Activated CD8-positive, alpha-beta T cell treated with anti-CD3 and anti-CD28 coated beads for 36 hours (primary cell): ENCODE measurements around the gene PROM2. TPM values are rescaled to one million over a fixed set of nuclear protein-coding genes. Genes with fewer than 3 reads are reported as not detected.

Experiments
- ATAC-seq: fragments of 200-7000 bp; cut with Tn5 transposase; one replicate; pipeline ENCODE4 v1.10.0; 2021; ENCODE audit warnings: mild to moderate bottlenecking, moderate library complexity
- CTCF ChIA-PET: fragments of 350-600 bp; sonication (Branson Sonifier 250); formaldehyde crosslinking; loops from one replicate; lab custom pipeline; 2021; ENCODE audit warnings: antibody characterized with exemption; lab: Charles Lee
- POLR2A ChIA-PET: fragments of 350-600 bp; sonication (Branson Sonifier 250); formaldehyde crosslinking; loops from one replicate; lab custom pipeline; 2021; ENCODE audit warnings: antibody characterized with exemption; lab: Charles Lee
- DNase-seq: peaks from one replicate; pipeline ENCODE4 v3.0.0-alpha.2; 2020
- H3K27ac Mint-ChIP-seq: one replicate; pipeline ENCODE4 v1.8.0; 2021; ENCODE audit warnings: mild to moderate bottlenecking, mixed read lengths
- H3K27me3 Mint-ChIP-seq: one replicate; pipeline ENCODE4 v1.8.0; 2021; ENCODE audit warnings: mixed read lengths
- H3K36me3 Mint-ChIP-seq: one replicate; pipeline ENCODE4 v1.8.0; 2021; ENCODE audit warnings: low read depth, mixed read lengths
- H3K4me1 Mint-ChIP-seq: one replicate; pipeline ENCODE4 v1.8.0; 2021; ENCODE audit warnings: low read depth, mixed read lengths
- H3K4me3 Mint-ChIP-seq: one replicate; pipeline ENCODE4 v1.8.0; 2021; ENCODE audit warnings: mild to moderate bottlenecking, moderate library complexity, mixed read lengths
- H3K9me3 Mint-ChIP-seq: one replicate; pipeline ENCODE4 v1.8.0; 2021; ENCODE audit warnings: mixed read lengths
- intact Hi-C: fragments of 100-400 bp; cut with micrococcal nuclease; formaldehyde crosslinking; loops from one replicate; pipeline ENCODE4 v1.10.0; 2022
- total RNA-seq, 2 experiments: library from RNA; stranded (reverse); gene quantifications; one replicate each; pipeline ENCODE4 v1.2.3, GENCODE V29; 2021
- TF ChIP-seq, protein P1 (sequence below): fragments of 200-600 bp; IDR thresholded peaks from one replicate; pipeline ENCODE4 v1.8.0; 2022; ENCODE audit warnings: antibody characterized with exemption, mild to moderate bottlenecking

PROM2 gene
- total RNA-seq, 2 experiments from 2014 or later, result 0.47 to 1.2 TPM

DNA sequence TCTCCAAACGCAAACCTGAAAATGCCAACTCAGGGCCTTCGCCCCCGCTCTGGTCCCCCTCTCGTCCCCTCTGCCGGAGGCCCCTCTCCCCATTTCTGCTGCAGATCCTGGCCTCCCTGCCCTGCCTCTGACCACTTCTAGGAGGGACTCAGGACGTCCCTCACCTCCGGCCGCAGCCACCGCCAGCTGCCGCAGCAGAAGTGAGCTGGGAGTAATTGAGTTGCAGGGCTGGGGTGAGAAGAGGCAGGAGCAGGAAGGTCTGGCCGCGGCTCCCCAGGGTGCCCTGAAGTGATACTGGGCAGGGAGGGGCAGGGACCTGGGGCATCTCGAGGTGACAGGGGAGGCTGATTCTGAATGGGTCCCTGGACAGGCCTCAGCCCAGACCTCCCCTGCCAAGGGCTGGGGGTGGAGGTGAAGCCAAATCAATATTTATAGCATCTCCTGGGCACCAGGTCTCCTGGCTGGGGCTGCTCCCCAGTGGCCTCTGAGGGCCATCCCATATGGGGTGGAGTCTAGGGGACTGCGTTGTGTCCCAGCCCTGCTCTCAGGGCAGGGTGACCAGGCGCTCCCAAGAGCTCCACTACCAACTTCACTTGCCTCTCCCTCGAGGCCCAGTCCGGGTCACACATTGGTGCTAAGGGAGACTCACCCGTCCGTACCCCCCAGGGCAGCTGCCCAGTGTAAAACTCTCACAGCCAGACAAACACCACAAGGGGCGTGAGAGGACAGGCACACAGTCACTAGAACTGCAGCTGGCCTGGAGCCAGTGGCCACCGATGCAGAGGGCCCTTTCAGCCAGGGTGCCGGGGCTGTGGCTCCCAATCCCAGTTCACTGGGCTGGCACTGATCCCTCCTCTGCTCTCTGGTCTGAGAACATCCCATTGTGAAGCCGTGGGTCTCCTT lies 55.9 kb downstream of the PROM2 start:
- intact Hi-C loops, result no loop called here
- no peaks in the 10 kb centered on the region for H3K27me3 Mint-ChIP-seq
- TF ChIP-seq, protein P1, sequence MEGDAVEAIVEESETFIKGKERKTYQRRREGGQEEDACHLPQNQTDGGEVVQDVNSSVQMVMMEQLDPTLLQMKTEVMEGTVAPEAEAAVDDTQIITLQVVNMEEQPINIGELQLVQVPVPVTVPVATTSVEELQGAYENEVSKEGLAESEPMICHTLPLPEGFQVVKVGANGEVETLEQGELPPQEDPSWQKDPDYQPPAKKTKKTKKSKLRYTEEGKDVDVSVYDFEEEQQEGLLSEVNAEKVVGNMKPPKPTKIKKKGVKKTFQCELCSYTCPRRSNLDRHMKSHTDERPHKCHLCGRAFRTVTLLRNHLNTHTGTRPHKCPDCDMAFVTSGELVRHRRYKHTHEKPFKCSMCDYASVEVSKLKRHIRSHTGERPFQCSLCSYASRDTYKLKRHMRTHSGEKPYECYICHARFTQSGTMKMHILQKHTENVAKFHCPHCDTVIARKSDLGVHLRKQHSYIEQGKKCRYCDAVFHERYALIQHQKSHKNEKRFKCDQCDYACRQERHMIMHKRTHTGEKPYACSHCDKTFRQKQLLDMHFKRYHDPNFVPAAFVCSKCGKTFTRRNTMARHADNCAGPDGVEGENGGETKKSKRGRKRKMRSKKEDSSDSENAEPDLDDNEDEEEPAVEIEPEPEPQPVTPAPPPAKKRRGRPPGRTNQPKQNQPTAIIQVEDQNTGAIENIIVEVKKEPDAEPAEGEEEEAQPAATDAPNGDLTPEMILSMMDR, result no peak
- H3K9me3 Mint-ChIP-seq, result no peaks in the 10 kb centered on the region
- no peaks in the 10 kb centered on the region for H3K36me3 Mint-ChIP-seq
- no peak for DNase-seq
- H3K4me1 Mint-ChIP-seq, result no peaks in the 10 kb centered on the region
- POLR2A ChIA-PET, result no interaction called here
- no peak overlapping the region for H3K4me3 Mint-ChIP-seq
- CTCF ChIA-PET, result no interaction called here
- H3K27ac Mint-ChIP-seq, result no peak overlapping the region
- no peak for ATAC-seq

DNA sequence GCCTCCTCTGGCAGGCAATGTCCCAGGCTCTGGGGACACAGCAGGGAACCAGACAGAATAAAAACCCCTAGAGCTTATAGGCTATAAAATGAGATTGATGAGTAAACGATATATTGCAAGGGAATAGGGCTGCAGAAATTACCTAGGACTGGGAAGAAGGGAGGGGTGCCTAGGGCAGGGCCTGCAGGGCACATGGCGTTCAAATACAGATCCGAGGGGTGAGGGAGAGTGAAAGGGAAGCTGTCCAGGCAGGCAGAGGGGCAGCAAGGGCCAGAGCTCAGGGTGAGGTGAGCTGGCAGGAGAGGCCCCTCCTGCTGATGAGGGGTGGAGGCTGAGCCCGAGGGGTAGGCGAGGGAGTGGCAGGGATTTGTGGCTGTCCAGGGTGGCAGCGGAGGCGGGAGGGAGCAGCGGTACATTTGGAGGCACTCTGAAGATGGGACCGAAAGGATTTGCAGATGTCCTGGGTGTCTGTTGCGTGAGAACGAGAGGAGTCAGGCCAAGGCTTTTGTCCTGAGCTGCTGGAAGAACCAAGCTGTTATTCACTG lies 56.6 kb downstream of the PROM2 start:
- no peaks in the 10 kb centered on the region for H3K4me1 Mint-ChIP-seq
- no peaks in the 10 kb centered on the region for H3K27me3 Mint-ChIP-seq
- DNase-seq, result no peak
- H3K9me3 Mint-ChIP-seq, result no peaks in the 10 kb centered on the region
- POLR2A ChIA-PET, result no interaction called here
- CTCF ChIA-PET, result interaction anchor here (1.2 kb wide), 1 partner anchor 14 kb away, joined by 4 read pairs; no protein-coding TSS in a partner anchor
- ATAC-seq, result no peak
- intact Hi-C loops, result no loop called here
- TF ChIP-seq, protein P1, result no peak
- H3K4me3 Mint-ChIP-seq, result no peak overlapping the region
- H3K27ac Mint-ChIP-seq, result no peak overlapping the region
- H3K36me3 Mint-ChIP-seq, result no peaks in the 10 kb centered on the region

DNA sequence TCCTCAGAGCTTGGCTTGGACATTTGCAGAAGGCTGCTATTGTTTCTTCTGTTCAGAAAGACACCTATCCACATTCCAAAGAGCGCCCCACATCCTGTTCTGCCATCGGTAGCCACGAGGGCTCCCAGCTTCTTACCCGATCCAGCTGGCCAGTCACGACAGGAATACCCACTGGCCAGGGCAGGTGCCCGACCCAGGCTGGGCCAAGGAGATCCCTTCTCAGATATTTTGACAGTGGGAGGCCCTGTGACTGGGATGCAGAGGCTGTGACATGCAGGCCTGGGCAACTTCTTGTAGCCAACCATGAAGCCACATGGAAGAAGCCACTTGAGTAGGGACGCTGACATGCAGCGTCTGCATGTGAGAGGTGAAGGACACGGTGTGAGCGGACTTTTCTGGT lies 57.4 kb downstream of the PROM2 start:
- CTCF ChIA-PET, result interaction anchor here (1.2 kb wide), 1 partner anchor 13 kb away, joined by 4 read pairs; no protein-coding TSS in a partner anchor
- no peaks in the 10 kb centered on the region for H3K27me3 Mint-ChIP-seq
- H3K36me3 Mint-ChIP-seq, result no peaks in the 10 kb centered on the region
- H3K4me1 Mint-ChIP-seq, result no peaks in the 10 kb centered on the region
- intact Hi-C loops, result no loop called here
- no peaks in the 10 kb centered on the region for H3K9me3 Mint-ChIP-seq
- H3K27ac Mint-ChIP-seq, result no peak overlapping the region
- POLR2A ChIA-PET, result no interaction called here
- no peak for ATAC-seq
- H3K4me3 Mint-ChIP-seq, result no peak overlapping the region
- no peak for DNase-seq
- TF ChIP-seq, protein P1, result no peak

DNA sequence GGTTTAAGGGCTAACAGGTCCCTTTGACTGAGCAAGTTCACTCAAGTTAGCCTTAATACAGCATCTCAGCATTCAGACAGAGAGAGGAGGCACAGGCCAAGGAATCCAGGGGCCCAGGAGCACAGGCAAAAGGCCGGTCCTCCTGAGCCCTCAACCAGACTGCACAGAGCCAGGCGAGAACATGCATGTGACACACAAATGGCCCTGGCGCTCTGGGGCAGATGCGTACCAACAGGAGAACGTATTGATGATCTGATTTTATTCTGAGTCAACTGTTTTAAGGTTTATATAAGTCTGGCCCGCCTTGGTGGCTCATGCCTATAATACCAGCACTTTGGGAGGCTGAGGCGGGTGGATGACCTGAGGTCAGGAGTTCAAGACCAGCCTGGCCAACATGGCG lies 57.8 kb downstream of the PROM2 start:
- H3K9me3 Mint-ChIP-seq, result no peaks in the 10 kb centered on the region
- no peak for ATAC-seq
- intact Hi-C loops, result no loop called here
- no peaks in the 10 kb centered on the region for H3K27me3 Mint-ChIP-seq
- no peaks in the 10 kb centered on the region for H3K4me1 Mint-ChIP-seq
- no peak overlapping the region for H3K4me3 Mint-ChIP-seq
- ChIA-PET POLR2A (no interaction called here), CTCF (interaction anchor here (1.2 kb wide), 1 partner anchor 13 kb away, joined by 4 read pairs; no protein-coding TSS in a partner anchor)
- DNase-seq, result no peak
- TF ChIP-seq, protein P1, result no peak
- no peak overlapping the region for H3K27ac Mint-ChIP-seq
- H3K36me3 Mint-ChIP-seq, result no peaks in the 10 kb centered on the region

DNA sequence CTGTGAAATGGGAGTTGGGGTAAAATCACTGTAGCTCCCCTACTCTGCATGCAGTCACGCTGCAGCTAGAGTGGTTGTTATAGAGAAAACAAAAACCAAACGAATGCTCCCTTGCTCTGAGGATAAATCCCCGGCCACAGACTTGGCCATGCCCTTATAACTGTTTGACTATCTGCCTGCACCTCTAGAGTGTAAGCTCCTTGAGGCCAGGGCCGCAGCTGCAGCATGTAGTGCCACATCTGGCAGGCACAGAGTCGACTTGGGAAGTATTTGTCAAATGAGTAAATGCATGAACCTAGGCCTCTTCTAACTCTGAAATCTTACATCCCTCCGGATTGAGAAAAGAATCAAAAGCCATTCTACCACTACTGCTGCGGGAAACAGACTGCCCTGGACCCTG lies 58.8 kb downstream of the PROM2 start:
- CTCF ChIA-PET, result interaction anchor here (3.3 kb wide), 1 partner anchor 12 kb away, joined by 11 read pairs; no protein-coding TSS in a partner anchor
- H3K27me3 Mint-ChIP-seq, result no peaks in the 10 kb centered on the region

More for the DNA sequence above, 58.8 kb downstream of the PROM2 start:
- POLR2A ChIA-PET, result no interaction called here
- Mint-ChIP-seq H3K4me3 (no peak overlapping the region), H3K27ac (no peak overlapping the region), H3K36me3 (no peaks in the 10 kb centered on the region), H3K9me3 (no peaks in the 10 kb centered on the region), H3K4me1 (no peaks in the 10 kb centered on the region)
- intact Hi-C loops, result no loop called here
- DNase-seq (no peak), ATAC-seq (no peak)
- TF ChIP-seq, protein P1, result no peak
